T-helper 22 cell (primary cell): ENCODE data around the gene KIF22.
"Not testable (repeated sequence)": the region's sequence is repeated elsewhere in the genome, so short reads cannot be mapped to it uniquely, and the experiment has no call there.

Experiments used
- DNase-seq: peaks from one replicate; pipeline ENCODE4 v3.0.0-alpha.2; 2020; ENCODE audit warnings: low read depth

The KIF22 gene

DNA sequence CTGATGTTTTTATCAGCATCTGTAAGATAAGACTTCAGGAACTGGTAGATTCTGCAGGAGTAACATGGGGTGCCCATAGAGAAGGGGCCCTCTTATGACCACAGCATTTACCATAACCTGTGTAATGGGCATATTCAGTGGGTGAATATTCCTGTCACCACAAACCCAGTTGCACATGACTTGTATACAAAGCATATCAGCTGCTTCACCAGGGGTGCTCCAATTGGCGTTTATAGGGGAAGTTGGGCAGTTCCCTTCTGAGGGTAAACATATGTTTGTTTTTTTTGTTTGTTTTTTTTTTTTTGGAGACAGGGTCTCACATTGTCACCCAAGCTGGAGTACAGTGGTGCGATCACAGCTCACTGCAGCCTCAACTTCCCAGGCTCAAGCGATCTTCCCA lies 24.0 kb upstream of the KIF22 start:
- DNase-seq: no peak

DNA sequence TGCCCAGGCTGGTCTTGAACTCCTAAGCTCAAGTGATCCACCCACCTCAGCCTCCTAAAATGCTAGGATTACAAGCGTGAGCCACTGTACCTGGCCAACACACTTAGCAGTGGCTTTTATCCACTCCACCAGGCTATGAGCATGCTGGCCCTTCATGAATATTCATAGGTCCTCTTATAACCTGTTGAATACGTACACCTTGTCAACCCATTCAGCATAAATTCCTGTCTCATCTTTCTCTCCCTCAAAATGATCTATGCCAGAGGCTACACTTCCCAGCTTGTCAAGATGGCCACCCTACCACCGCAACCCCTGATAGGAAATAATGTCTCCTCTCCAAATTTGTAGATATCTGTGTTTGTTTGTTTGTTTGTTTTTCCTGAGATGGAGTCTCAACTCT lies 23.5 kb upstream of the KIF22 start:
- no peak for DNase-seq

DNA sequence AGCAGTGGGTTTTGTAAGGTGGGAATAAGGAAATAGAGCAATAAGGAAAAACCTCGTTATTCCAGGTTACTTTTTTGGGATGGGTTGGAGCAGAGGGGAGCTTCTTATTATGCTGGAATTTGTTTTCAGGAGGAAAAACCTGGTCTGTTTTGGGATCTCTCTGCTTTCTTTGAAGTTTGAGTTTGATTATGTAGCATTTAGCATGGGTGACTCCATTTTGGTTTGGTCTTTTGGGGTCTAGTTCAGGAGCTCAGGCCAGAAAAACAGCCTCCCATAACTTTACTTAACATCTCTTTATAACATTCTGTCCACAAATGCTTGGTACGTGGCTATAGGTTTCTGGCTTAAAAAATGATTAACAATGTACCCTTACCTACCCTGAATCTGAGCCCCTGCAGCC lies 21.0 kb upstream of the KIF22 start:
- DNase-seq: no peak

DNA sequence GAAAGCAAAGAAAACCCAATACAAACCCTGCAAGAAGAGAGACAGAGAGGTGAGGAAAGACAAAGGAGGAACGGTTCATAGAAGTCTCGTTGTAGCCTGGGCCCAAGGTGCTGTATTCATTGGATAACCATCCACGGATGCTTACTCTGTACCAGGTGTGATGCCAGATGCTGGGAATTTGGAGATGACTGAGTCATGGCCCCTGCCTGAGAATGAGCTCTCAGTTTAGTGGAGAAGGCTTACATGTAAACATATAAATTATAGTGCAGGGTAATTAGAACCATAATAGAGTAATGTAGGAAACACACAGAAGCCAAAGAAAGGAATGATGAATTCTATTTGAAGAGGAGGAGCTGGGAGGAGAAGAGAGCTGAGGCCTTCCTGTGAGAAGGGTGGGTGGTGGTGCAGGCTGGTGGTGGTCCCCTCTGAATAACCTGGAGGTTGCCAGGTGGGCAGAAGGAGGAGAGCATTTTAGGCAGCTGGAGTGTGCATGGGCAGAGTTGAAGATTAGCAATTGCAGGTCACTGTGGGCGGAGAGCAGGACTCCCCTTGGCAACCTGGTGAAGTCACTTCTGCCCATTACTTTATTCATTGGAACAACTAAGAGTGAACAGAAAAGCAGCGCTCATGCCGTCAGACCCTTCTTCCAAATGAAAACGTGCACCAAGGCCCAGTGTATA lies 20.2 kb upstream of the KIF22 start:
- DNase-seq: no peak

DNA sequence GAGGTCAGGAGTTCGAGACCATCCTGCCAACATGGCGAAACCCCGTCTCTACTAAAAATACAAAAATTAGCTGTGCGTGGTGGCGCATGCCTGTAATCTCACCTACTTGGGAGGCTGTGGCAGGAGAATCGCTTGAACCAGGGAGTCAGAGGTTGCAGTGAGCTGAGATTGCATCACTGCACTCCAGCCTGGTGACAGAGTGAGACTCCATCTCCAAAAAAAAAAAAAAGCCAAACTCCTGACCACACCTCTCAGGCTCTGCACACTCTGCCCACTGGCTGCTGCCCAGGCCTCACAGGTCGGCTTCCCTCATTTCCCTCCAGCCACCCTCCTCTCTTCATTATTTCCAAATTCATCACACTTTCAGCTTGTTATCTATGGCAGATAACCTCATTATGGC lies 18.2 kb upstream of the KIF22 start:
- DNase-seq: not testable (repeated sequence)

DNA sequence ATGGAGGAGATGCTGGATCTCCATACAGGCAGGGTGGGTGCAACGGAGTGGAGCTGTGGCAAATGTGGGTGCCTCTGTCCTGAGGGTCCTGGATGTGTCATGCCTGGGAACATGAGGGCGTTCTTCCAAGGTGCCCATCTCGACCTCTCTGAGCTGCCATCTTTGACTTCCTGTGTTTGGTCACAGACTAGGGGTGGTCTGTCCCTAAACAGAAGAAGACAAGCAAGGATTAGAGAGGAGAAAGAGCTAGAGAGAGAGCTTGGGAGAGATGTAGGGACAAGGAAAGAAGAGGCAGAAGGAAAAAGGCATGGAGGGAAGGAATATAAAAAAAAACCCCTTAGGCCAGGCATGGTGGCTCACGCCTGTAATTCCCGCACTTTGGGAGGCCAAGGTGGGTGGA lies 15.8 kb upstream of the KIF22 start:
- DNase-seq: no peak

DNA sequence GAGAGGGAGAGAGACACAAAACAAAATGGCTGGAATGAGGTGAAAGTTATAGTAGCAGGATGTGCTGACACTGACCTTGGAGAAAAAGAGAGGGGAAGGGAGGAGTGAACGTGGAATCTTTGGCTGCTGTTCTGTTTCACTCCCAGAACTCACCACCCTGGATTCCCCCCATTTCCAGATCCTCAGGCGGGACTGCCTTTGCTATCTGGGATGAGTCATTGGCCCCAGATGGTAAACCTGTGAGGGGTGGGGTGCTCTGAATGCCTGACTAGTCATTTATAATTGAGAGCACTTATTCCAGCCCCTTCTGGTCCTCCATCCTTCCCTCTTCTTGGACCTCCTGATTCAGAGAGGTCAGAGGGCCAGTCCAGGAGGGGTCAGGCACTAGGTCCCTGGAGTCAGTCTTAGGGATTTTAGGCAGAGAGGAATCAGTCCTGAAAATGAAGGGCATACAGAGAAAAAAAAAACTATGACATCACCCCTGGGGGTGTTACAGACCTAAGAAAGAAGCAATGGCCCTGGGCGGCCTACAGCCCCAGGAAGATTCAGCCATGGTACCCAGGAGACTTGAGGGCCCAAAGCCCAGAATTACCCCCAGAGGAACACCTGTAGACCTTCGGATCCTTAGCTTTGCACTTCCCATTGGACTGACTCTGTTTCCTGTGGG lies 14.7 kb upstream of the KIF22 start:
- no peak for DNase-seq

DNA sequence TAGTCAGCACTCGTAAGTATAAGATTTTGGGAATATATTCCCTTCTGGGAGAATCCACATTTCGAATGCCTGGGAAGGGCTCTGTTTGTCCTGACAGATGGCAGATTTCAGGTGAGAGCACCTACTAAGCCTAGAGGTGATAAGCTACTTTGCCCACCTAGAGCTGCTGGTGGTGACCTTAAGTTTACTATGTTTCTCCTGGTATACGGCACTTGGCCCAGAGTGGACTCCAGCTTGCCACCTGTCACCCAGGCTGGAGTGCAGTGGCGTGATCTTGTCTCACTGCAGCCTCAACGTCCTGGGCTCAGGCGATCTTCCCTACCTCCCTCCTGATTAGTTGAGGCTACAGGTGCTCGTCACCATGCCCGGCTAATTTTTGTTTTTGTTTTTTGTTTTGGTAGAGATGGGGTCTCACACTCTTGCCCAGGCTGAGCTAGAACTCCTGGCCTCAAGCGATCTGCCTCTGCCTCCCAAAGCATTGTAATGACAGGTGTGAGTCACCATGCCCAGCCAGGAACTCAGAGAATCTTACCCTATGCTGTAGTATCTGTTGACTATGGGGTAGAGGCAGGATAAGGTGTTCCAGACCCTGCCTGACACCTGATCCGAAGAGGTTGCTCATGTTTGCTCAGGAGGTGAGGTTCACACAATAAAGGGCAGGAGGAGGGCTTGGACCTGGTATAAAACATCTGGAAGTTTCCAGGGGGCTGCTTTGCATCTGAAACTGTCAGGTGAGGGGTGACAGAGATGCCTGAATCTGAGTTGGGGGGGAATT lies 12.8 kb upstream of the KIF22 start, which contains the start of gene ZG16:
ZG16 (plus strand) TSS at position 681 of the 775 bp plus-strand sequence. CDS start 1,011 bp downstream, outside the sequence.
- no peak for DNase-seq

DNA sequence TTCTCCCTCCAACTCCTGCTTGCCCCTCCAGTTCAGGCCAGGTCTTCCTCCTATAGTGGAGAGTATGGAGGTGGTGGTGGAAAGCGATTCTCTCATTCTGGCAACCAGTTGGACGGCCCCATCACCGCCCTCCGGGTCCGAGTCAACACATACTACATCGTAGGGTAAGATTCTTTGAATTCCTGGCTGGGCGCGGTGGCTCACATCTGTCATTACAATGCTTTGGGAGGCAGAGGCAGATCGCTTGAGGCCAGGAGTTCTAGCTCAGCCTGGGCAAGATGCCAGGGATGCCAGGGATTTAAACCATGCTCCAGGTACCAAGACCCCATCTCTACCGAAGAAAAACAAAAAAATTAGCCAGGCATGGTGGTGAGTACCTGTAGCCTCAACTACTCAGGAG lies 11.1 kb upstream of the KIF22 start:
- DNase-seq: no peak

DNA sequence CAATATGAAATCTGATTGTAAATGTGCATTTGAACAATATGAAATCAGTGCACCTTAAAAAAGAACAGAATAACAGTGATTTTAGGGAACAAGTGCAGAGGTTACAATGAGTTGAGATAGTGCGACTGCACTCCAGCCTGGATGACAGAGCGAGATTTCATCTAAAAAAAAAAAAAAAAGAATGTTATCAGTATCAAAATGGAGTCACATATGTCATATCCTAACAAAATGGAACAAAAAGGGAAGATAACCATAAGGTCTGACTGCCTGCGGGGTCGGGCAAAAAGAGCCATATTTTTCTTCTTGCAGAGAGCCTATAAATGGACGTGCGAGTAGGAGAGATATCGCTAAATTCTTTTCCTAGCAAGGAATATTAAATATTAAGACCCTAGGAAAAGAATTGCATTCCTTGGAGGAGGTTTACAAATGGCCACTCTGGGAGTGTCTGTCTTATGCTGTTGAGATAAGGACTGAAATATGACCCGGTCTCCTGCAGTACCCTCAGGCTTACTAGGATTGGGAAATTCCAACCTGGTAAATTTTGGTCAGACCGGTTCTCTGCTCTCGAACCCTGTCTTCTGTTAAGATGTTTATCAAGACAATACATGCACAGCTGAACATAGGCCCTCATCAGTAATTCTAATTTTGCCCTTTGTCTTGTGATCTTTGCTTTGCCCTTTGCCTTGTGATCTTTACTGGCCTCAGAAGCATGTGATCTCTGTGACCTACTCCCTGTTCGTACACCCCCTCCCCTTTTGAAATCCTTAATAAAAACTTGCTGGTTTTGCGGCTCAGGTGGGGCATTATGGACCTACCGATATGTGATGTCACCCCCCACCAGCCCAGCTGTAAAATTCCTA lies 7.2 kb upstream of the KIF22 start:
- not testable (repeated sequence) for DNase-seq

DNA sequence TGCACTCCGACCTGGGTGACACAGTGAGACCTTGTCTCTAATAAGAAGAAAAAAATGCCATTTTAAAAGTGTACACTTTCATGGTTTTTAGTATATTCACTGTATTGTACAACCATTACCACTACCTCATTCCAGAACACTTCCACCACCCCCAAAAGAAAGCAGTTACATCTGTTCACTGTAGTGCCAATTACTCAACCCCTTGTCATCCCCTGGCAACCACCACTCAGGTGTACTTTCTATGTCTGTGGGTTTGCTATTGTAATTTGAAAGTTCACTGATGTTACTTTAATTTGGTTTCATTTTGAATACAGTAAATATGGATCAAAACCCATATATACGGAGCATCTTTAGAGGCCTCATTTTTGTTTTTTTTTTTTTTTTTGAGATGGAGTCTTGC lies 6.4 kb upstream of the KIF22 start:
- DNase-seq: no peak

DNA sequence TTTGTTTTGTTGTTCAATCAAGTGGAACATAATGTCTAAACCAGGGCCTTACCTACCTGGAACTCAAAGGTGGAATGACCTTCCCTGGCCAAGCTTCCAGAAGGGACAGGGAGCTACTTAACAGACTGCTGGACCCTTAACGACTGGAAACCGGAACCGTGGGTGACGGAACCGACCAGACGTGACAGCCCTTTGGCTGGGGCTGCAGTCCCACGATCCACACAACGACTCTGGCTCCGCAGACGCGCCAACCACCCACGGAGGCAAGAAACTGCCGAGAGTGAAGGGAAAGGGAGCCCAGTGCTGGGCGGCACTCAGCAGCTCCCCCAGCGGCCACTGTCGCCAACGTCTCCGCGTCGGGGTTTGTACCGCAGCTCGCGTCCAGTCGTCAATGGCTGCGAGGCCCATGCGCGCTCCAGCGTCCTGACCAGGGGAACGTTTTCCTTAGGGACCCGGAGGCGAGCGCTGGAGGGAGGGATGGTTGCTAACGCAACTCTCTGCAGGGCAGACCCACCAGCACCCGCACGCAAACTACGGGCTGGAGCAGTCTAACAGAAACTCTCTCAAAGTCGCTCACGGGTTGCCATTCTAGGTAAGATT lies 5.5 kb upstream of the KIF22 start:
- peak; percentile 37 for DNase-seq

DNA sequence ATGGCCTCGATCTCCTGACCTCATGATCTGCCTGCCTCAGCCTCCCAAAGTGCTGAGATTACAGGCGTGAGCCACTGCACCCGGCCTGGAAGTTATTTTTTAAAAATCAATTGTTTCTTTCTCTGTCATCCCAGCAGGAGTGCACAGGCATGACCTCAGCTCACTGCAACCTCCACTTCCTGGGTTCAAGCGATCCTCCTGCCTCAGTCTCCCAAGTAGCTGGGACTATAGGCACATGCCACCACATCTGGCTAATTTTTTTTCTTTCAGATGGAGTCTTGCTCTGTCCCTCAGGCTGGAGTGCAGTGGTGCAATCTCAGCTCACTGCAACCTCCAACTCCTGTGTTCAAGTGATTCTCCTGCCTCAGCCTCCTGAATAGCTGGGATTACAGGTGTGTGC lies 3.4 kb upstream of the KIF22 start:
- not testable (repeated sequence) for DNase-seq

DNA sequence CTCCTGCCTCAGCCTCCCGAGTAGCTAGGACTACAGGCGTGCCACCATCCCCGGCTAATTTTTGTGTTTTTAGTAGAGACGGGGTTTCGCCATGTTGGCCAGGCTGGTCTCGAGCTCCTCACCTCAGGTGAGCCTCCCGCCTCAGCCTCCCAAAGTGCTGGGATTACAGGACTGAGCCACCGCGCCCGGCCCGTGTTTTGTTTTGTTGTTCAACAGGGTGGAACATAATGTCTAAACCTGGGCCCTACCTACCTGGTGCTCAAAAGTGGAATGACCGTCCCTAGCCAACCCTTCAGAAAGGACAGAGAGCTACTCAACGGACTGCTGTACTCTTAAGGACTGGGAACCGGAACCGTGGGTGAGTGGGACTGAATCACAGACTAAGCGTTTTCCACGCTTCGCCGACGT lies 772 bp upstream of the KIF22 start:
- DNase-seq: no peak

DNA sequence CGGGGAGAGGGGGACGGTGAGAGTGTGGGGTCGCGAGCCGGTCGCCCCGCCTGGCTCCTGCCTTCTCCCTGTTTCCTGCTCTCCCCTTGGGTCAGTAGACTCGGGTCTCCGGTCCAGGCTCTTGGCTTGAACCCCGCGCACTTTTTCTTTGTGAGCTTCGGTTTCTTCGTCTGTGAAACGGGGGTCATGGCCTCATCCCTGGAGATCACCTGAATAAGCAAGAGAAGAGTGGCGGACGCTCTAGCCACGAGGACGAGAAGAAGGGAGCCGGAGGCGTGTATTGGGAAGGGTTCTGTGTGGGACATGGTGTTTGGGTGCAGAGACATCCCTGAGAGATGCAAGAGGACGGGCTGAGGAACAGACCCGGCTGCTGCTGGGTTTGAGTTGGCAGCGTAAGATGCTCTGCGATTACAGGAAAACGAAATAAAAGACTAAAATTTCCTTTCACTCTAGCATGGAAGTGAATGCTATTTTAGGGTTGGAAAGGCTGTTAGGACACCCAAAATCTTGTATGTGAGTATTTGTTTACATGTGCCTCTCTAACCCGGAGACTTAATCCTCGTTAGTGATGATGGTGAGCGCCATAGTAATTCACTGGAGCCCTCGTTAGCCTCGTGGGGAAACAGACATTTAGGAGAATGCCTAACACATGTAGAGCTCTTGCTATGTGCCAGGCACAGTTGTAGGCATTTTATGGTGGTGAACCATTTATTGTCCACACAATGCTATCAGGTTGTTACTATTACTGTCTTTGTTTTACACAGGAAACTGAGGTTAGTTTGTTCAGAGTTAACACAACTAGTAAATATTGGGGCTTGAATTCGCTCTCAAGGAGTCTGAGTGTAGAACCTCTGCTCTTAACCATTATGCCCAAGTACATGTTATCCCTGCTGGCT lies 646 bp downstream of the KIF22 start:
- DNase-seq: no peak

DNA sequence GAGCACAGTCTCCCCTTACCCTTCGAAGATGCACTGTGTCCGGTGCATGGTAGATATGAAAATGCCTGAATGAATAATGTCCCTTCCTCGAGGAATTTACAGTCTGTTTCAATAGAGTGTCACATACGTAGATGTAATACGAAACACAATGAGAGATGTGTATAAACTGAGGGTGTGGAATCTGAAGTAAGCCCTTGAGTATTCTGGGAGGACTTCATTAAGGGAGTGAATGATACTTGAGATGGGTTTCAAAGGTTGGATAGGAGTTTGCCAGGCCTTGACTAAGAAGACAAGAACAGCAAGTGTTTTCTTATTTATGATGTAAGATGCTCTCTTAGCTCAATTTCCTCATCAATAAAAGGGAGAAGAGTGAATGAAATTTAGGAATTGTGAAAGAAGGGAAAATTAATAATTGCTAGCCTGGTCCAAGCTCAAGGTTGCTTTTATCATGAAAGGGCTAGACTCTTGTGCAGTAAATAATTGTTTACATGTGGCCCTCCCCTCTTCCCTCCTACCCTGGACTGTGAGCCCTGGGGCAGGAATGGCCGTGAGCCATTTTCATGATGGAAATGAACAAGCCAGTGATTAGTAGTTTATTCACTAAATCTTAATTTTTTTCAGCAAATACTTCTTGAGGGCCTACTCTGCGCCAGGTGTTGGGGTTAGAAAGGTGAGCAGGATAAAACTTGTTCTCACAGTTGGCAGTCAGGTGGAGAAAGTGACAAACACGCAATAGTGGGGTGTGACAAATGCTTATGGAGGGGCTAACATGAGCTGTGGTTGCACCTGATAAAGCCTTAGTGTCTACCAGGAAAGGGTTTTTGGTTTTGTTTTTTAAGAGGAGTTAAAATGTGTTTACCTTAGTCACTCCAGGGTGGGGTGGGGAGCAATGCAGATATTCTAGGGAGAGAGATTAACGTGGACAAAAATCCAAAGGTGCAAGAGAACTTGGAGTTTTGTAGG lies 1.6 kb downstream of the KIF22 start:
- no peak for DNase-seq

DNA sequence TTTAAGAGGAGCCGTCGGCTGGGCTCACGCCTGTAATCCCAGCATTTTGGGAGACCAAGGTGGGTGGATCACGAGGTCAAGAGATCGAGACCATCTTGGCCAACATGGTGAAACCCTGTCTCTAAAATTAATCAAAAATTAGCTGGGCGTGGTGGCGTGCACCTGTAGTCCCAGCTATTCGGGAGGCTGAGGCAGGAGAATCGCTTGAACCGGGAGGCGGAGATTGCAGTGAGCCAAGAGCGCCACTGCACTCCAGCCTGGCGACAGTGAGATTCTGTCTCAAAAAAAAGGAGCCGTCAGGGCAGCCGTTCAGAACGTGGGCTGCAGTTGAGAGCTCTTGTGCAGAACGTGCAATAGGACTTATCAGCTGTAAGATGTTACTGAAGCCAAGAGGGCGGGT lies 2.6 kb downstream of the KIF22 start:
- DNase-seq: not testable (repeated sequence)

DNA sequence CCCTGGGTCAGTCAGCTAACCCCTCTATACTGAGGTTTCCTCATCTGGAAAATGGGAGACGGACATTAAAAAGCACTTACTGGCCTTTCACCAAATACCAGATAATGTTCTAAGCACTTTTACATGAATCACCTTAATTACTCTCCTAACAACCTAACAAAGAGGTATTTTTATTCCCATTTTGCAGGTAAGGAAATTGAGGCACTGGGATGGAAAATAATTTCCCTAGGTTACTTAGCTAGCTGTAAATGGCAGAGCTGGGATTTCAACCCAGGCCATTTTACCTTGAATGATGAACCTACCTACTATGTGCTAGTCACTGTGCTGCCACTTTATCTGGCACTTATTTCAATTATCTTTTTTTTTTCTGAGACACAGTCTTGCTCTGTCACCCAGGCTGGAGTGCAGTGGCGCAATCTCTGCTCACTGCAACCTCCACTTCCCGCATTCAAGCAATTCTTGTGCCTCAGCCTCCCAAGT lies 3.7 kb downstream of the KIF22 start:
- DNase-seq: no peak

DNA sequence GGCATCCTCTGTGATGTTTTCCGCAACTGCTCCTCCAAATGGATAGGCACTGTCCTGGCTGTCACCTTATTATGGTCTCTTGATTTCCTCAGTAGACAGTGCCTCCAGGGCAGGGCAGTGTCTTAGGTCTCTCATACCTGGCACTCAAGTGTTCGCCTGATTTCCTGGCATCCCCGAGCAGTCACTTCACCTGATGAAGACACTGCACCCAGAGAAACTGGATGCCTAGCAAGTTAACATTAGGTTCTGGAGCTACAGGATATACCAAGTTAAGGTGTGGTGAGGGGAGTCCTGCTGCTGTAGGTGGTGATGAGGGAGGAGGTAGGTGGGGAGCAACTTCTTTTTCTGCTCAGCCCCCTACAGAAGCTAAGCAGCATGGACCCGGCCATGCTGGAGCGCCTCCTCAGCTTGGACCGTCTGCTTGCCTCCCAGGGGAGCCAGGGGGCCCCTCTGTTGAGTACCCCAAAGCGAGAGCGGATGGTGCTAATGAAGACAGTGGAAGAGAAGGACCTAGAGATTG lies 11.9 kb downstream of the KIF22 start:
- DNase-seq: no peak
